Measurements from ENCODE around the gene LIG4. TPM values are rescaled to one million over a fixed set of nuclear protein-coding genes. Genes with fewer than 3 reads are reported as not detected.
A peak's percentile ranks its signal among the peaks of the same experiment; 100 is the strongest.

LIG4 gene
- total RNA-seq, 2 donors from 2014 or later, result 10.0 to 10.3 TPM

GRCh38 chr13:108185223-108185622 is 30.1 kb downstream of the LIG4 start:
- H3K36me3 Mint-ChIP-seq (ENCODE audit: insufficient read depth in 2 of 2), result no peaks in the 10 kb centered on the region
- no peak overlapping the region for H3K27ac Mint-ChIP-seq

GRCh38 chr13:108182652-108183051 is 32.7 kb downstream of the LIG4 start:
- Mint-ChIP-seq H3K9me3 (no peaks in the 10 kb centered on the region), H3K4me3 (no peak overlapping the region), H3K36me3 (ENCODE audit: insufficient read depth in 2 of 2) (no peaks in the 10 kb centered on the region), H3K27me3 (ENCODE audit: low read depth) (no peaks in the 10 kb centered on the region), H3K4me1 (ENCODE audit: low read depth) (no peaks in the 10 kb centered on the region), H3K27ac (no peak overlapping the region)
- no peak for DNase-seq
- ATAC-seq (replicated peaks in 1 of 2), result no peak

More at GRCh38 chr13:108185223-108185622, 30.1 kb downstream of the LIG4 start:
- ATAC-seq (replicated peaks in 1 of 2) (no peak), DNase-seq (no peak)
- Mint-ChIP-seq H3K4me1 (ENCODE audit: low read depth) (no peaks in the 10 kb centered on the region), H3K4me3 (no peak overlapping the region), H3K27me3 (ENCODE audit: low read depth) (peaks cover under 1% of the 10 kb centered on the region), H3K9me3 (no peaks in the 10 kb centered on the region)

GRCh38 chr13:108178078-108178477 is 37.3 kb downstream of the LIG4 start:
- ATAC-seq (replicated peaks in 1 of 2) (no peak), DNase-seq (no peak)
- H3K27me3 Mint-ChIP-seq (ENCODE audit: low read depth), result no peaks in the 10 kb centered on the region
- H3K4me1 Mint-ChIP-seq (ENCODE audit: low read depth), result no peaks in the 10 kb centered on the region
- H3K4me3 Mint-ChIP-seq, result no peak overlapping the region
- no peak overlapping the region for H3K27ac Mint-ChIP-seq
- peaks cover 0 to 2% of the 10 kb centered on the region in 2 donors for H3K36me3 Mint-ChIP-seq (ENCODE audit: insufficient read depth in 2 of 2)
- peaks cover 0 to 5% of the 10 kb centered on the region in 2 donors for H3K9me3 Mint-ChIP-seq

DNA sequence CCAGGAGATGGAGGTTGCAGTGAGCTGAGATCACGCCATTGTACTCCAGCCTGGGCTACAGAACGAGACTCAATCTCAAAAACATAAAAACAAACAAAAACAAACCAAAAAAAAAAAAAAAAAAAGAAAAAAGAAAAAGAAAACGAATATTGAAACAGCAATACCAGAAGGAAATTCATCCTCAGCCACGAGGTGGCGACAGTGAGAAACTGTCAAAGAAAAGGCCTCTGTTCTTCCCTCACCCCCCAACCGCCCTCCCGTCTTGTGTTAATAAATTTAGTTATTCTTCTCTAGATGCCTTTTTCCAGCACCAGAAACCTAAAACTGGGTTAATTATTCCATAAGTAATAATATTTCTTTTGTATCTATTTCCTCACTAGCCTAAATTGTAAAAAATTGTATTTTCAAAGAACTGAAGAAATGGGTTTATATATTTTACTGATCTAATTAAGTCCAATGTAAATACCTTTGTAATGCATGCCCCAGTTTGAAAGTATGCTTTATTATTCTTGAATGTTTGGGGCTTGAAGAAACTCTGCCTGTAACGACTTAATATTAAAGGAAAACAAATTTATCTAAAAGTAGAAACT is 38.6 kb downstream of the LIG4 start:
- Mint-ChIP-seq H3K27me3 (ENCODE audit: low read depth) (no peaks in the 10 kb centered on the region), H3K27ac (no peak overlapping the region), H3K4me1 (ENCODE audit: low read depth) (no peaks in the 10 kb centered on the region), H3K4me3 (no peak overlapping the region), H3K36me3 (ENCODE audit: insufficient read depth in 2 of 2) (peaks cover 4% of the 10 kb centered on the region in 2 donors), H3K9me3 (peaks cover 8 to 9% of the 10 kb centered on the region in 2 donors)
- no peak for ATAC-seq (replicated peaks in 1 of 2)
- DNase-seq, result peak; percentile 49 to 54

GRCh38 chr13:108168929-108169328 is 46.4 kb downstream of the LIG4 start:
- no peak overlapping the region for H3K27ac Mint-ChIP-seq
- no peaks in the 10 kb centered on the region for H3K4me1 Mint-ChIP-seq (ENCODE audit: low read depth)
- ATAC-seq (replicated peaks in 1 of 2), result no peak
- no peak for DNase-seq
- H3K36me3 Mint-ChIP-seq (ENCODE audit: insufficient read depth in 2 of 2), result peaks cover 7 to 17% of the 10 kb centered on the region in 2 donors
- peaks cover 16% of the 10 kb centered on the region for H3K27me3 Mint-ChIP-seq (ENCODE audit: low read depth)
- no peak overlapping the region for H3K4me3 Mint-ChIP-seq
- peaks cover 18 to 23% of the 10 kb centered on the region in 2 donors for H3K9me3 Mint-ChIP-seq

GRCh38 chr13:108166078-108166477 is 49.3 kb downstream of the LIG4 start:
- Mint-ChIP-seq H3K27ac (no peak overlapping the region), H3K36me3 (ENCODE audit: insufficient read depth in 2 of 2) (peaks cover 2 to 6% of the 10 kb centered on the region in 2 donors), H3K4me1 (ENCODE audit: low read depth) (no peaks in the 10 kb centered on the region), H3K9me3 (peaks cover 3 to 9% of the 10 kb centered on the region in 2 donors), H3K4me3 (no peak overlapping the region), H3K27me3 (ENCODE audit: low read depth) (peaks cover 16% of the 10 kb centered on the region)
- DNase-seq (no peak), ATAC-seq (replicated peaks in 1 of 2) (no peak)

- Mint-ChIP-seq H3K4me1 (ENCODE audit: low read depth) (no peaks in the 10 kb centered on the region), H3K27me3 (ENCODE audit: low read depth) (peaks cover 6% of the 10 kb centered on the region), H3K4me3 (no peak overlapping the region), H3K9me3 (no peaks in the 10 kb centered on the region), H3K36me3 (ENCODE audit: insufficient read depth in 2 of 2) (no peaks in the 10 kb centered on the region), H3K27ac (no peak overlapping the region)
- ATAC-seq (replicated peaks in 1 of 2) (no peak), DNase-seq (no peak)
Observed at GRCh38 chr13:108158746-108159145, 56.6 kb downstream of the LIG4 start.

Other genes with a start within 250 kb of the LIG4 start
- gene ABHD13, start 2.9 kb upstream of the LIG4 start, total RNA-seq, result 1 to 10 TPM; 5.3 to 6.5 TPM
- gene TNFSF13B, start 54.2 kb upstream of the LIG4 start, total RNA-seq, result 1 to 10 TPM; 2.7 TPM

Measured in activated T-cell treated with anti-CD3 and anti-CD28 coated beads, Interleukin-2, amount 50 U/mL, for 72 hours (primary cell).